ENCODE measurements around the gene PC. TPM values are rescaled to one million over a fixed set of nuclear protein-coding genes. Genes with fewer than 3 reads are reported as not detected.
"Not testable (repeated sequence)": the region's sequence is repeated elsewhere in the genome, so short reads cannot be mapped to it uniquely, and the experiment has no call there.

PC gene, protein sequence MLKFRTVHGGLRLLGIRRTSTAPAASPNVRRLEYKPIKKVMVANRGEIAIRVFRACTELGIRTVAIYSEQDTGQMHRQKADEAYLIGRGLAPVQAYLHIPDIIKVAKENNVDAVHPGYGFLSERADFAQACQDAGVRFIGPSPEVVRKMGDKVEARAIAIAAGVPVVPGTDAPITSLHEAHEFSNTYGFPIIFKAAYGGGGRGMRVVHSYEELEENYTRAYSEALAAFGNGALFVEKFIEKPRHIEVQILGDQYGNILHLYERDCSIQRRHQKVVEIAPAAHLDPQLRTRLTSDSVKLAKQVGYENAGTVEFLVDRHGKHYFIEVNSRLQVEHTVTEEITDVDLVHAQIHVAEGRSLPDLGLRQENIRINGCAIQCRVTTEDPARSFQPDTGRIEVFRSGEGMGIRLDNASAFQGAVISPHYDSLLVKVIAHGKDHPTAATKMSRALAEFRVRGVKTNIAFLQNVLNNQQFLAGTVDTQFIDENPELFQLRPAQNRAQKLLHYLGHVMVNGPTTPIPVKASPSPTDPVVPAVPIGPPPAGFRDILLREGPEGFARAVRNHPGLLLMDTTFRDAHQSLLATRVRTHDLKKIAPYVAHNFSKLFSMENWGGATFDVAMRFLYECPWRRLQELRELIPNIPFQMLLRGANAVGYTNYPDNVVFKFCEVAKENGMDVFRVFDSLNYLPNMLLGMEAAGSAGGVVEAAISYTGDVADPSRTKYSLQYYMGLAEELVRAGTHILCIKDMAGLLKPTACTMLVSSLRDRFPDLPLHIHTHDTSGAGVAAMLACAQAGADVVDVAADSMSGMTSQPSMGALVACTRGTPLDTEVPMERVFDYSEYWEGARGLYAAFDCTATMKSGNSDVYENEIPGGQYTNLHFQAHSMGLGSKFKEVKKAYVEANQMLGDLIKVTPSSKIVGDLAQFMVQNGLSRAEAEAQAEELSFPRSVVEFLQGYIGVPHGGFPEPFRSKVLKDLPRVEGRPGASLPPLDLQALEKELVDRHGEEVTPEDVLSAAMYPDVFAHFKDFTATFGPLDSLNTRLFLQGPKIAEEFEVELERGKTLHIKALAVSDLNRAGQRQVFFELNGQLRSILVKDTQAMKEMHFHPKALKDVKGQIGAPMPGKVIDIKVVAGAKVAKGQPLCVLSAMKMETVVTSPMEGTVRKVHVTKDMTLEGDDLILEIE
- 10 to 100 TPM; 13.5 to 43.0 (median 27.5) TPM for total RNA-seq

DNA sequence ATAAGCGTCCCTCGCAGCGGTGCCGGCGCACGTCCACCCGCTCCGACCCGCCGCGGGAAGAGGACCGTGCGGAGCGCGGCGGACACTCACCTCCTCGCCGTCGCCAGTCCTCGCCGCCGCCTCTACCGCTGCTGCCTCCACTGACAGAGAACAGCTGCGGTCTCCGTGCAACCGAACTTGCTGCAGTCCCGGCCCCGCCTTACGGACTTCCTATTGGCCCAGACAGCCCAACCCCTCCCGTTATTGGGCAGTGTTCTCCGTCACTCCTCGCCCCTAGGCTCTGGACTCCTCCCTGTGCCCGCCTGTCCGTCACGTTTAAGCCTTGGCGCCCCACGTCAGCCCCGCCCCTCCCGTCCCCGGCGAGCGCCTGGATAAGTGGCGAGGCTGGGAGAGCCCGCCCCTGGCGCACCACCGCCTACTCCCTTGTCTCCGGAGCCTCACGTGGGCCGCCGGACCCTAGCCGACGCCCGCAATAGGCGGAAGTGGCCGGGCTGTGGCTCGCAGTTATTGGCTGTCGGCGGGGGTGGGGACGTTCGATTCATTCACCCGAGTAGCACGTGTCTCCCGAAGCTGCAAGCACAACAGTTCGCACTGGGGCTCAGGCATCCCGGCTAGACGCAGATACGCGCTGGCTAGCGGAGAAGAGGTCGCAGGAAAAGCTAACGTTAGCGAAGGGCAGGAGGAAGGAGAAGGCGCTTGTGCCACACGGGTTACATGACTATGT lies at the start of gene PC:
TSS of gene PC (minus strand) at position 152 of the 724 bp plus-strand sequence. CDS start 86,224 bp downstream, outside the sequence.
- Histone ChIP-seq H3K27ac (peak within 1 kb of the TSS; percentile 79 to 91 (median 87)), H3K9me3 (no peaks in the 10 kb centered on the region), H3K27me3 (no peaks in the 10 kb centered on the region), H3K4me3 (peak within 1 kb of the TSS; percentile 54 to 91 (median 71)), H3K4me1 (peaks cover 19 to 34% (median 20%) of the 10 kb centered on the region in 3 donors), H3K36me3 (peaks cover 0 to 5% (median 0%) of the 10 kb centered on the region in 3 donors)
- peak; percentile 93 for DNase-seq
- intact Hi-C loops (cut with DNase I): no loop called here
- 1 to 10% methylated on average over 12 to 18 of the region's 74 CpGs for WGBS, 2 donors
- TF ChIP-seq POLR2A (IDR thresholded peaks at IDR 0.05) (peak in 3 of 4 donors; percentile 83 to 90 (median 89)), CTCF (IDR thresholded peaks at IDR 0.05) (peak in 1 of 6 experiments; percentile 4)

- H3K27me3 ChIP-seq: no peaks in the 10 kb centered on the region
- H3K4me3 ChIP-seq: no peak overlapping the region
- no peak for DNase-seq
- H3K27ac ChIP-seq: no peak overlapping the region
- no peaks in the 10 kb centered on the region for H3K36me3 ChIP-seq
- 92 to 100% methylated on average over 3 to 7 of the region's 7 CpGs for WGBS, 2 donors
- intact Hi-C loops (cut with DNase I): no loop called here
- TF ChIP-seq CTCF (IDR thresholded peaks at IDR 0.05) (no peak), POLR2A (IDR thresholded peaks at IDR 0.05) (no peak)
- no peaks in the 10 kb centered on the region for H3K9me3 ChIP-seq
- H3K4me1 ChIP-seq: no peaks in the 10 kb centered on the region
Observed at GRCh38 chr11:67007126-67007525, 48.9 kb upstream of the PC start.

GRCh38 chr11:67006029-67006884 lies 48.1 kb upstream of the PC start:
- Histone ChIP-seq H3K36me3 (no peaks in the 10 kb centered on the region), H3K27me3 (no peaks in the 10 kb centered on the region), H3K4me3 (no peak overlapping the region), H3K27ac (no peak overlapping the region), H3K9me3 (no peaks in the 10 kb centered on the region), H3K4me1 (no peaks in the 10 kb centered on the region)
- DNase-seq: no peak
- WGBS, 2 donors: 66 to 73% methylated on average over 13 to 14 of the region's 14 CpGs
- intact Hi-C loops (cut with DNase I): no loop called here
- TF ChIP-seq POLR2A (IDR thresholded peaks at IDR 0.05): no peak

DNA sequence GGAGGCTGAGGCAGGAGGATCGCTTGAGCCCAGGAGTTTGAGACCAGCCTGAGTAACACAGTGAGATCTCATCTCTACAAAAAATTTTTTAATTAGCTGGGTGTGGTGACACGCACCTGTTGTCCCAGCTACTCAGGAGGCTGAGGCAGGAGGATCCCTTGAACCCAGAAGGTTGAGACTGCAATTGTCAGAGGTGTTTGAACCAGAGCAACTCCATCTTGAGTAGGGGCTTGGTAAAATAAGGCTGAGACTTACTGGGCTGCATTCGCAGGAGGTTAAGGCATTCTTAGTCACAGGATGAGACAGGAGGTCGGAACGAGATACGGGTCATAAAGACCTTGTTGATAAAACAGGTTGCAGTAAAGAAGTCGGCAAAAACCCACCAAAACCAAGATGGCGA lies 47.0 kb upstream of the PC start:
- WGBS, 2 donors: 95 to 97% methylated on average over 8 of the region's 8 CpGs
- H3K27ac ChIP-seq; H3K27me3 ChIP-seq; H3K4me3 ChIP-seq; intact Hi-C loops (cut with DNase I); H3K36me3 ChIP-seq; DNase-seq; H3K9me3 ChIP-seq; H3K4me1 ChIP-seq: not testable (repeated sequence)

DNA sequence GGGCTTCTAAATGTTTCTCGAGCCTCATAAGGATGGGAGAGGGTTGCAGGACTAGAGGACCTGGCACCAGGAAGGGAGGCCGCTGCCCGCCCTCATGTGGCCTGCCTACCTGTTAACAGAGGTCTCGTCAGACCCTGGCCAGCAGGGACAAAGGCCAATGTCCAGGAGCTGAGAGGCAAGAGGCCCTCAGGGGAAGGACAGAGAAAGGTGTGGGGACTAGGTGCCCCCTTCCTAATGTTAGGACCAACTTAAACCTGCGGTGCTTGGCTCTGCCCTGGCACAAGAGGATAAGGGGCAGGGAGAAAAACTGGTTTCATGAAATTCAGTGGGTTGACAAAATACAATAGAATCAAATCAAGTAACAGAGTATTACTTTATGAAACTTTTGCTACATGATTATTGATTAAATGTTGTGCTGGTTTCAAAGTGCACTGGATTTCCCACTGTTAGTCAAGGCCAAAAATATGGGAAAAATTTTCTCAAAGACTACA lies 44.8 kb upstream of the PC start:
- WGBS, 2 donors: 91 to 92% methylated on average over 5 of the region's 5 CpGs

More for the DNA sequence above, 44.8 kb upstream of the PC start:
- Histone ChIP-seq H3K9me3 (no peaks in the 10 kb centered on the region), H3K27me3 (no peaks in the 10 kb centered on the region), H3K4me1 (no peaks in the 10 kb centered on the region), H3K36me3 (no peaks in the 10 kb centered on the region), H3K4me3 (no peak overlapping the region), H3K27ac (no peak overlapping the region)
- intact Hi-C loops (cut with DNase I): no loop called here
- DNase-seq: no peak
- TF ChIP-seq POLR2A (IDR thresholded peaks at IDR 0.05) (no peak), CTCF (IDR thresholded peaks at IDR 0.05) (no peak)
